ENCODE results near the gene PLEKHA8.

- TF ChIP-seq CTCF (IDR thresholded peaks at IDR 0.05) (no peak), POLR2A (IDR thresholded peaks at IDR 0.05) (no peak)
Measured at GRCh38 chr7:30029696-30030095, 1.5 kb downstream of the PLEKHA8 start.
